Activated T-helper 2 cell treated with anti-CD3 and anti-CD28 coated beads, Interferon-gamma antibody, Interleukin-2, Interleukin-4, amounts not matched to agents 10 μg/mL and 5 μg/mL and 100 μg/mL, durations not matched to agents 14 hours and 24 hours and 36 hours (primary cell): ENCODE results near the gene CD247. TPM values are rescaled to one million over a fixed set of nuclear protein-coding genes. Genes with fewer than 3 reads are reported as not detected.
A peak's percentile ranks its signal among the peaks of the same experiment; 100 is the strongest.

Experiments
- DNase-seq: peaks from one replicate; pipeline ENCODE4 v3.0.0; 2021; ENCODE audit warnings: low spot score
- H3K27ac Mint-ChIP-seq: one replicate; pipeline ENCODE4 v1.8.0; 2021; ENCODE audit warnings: mixed read lengths
- H3K27me3 Mint-ChIP-seq: one replicate; pipeline ENCODE4 v1.8.0; 2021; ENCODE audit warnings: low read depth, mixed read lengths
- H3K36me3 Mint-ChIP-seq: one replicate; pipeline ENCODE4 v1.8.0; 2021; ENCODE audit warnings: low read depth, mixed read lengths
- H3K4me1 Mint-ChIP-seq: one replicate; pipeline ENCODE4 v1.8.0; 2021; ENCODE audit warnings: low read depth, mixed read lengths
- H3K4me3 Mint-ChIP-seq: one replicate; pipeline ENCODE4 v1.8.0; 2021; ENCODE audit warnings: low read depth, mild to moderate bottlenecking, moderate library complexity, mixed read lengths
- H3K9me3 Mint-ChIP-seq: one replicate; pipeline ENCODE4 v1.8.0; 2021; ENCODE audit warnings: mixed read lengths
- intact Hi-C: fragments of 100-400 bp; cut with micrococcal nuclease; formaldehyde crosslinking; loops from one replicate; pipeline ENCODE4 v1.15.1; 2023
- total RNA-seq: library from RNA; stranded (reverse); gene quantifications from 2 replicates; pipeline ENCODE4 v1.2.3, GENCODE V29; 2022

The CD247 gene
- total RNA-seq, 1 donor from 2014 or later: 193 TPM

GRCh38 chr1:167502719-167503462, 15.4 kb downstream of the CD247 start:
- H3K4me3 Mint-ChIP-seq: no peak overlapping the region
- H3K36me3 Mint-ChIP-seq: peaks cover 83% of the 10 kb centered on the region
- DNase-seq: no peak
- H3K27me3 Mint-ChIP-seq: no peaks in the 10 kb centered on the region
- peaks cover 69% of the 10 kb centered on the region for H3K4me1 Mint-ChIP-seq
- intact Hi-C loops: loop anchor here (5.0 kb wide), 1 partner anchor 124 kb away; no protein-coding TSS in a partner anchor
- no peaks in the 10 kb centered on the region for H3K9me3 Mint-ChIP-seq
- H3K27ac Mint-ChIP-seq: peak overlapping the region; percentile 85

GRCh38 chr1:167502192-167502551, 16.2 kb downstream of the CD247 start:
- Mint-ChIP-seq H3K4me3 (peak overlapping the region; percentile 56), H3K27ac (peak overlapping the region; percentile 85), H3K27me3 (no peaks in the 10 kb centered on the region), H3K9me3 (no peaks in the 10 kb centered on the region), H3K36me3 (peaks cover 83% of the 10 kb centered on the region), H3K4me1 (peaks cover 76% of the 10 kb centered on the region)
- DNase-seq: no peak
- intact Hi-C loops: loop anchor here (5.0 kb wide), 1 partner anchor 125 kb away; no protein-coding TSS in a partner anchor

- H3K9me3 Mint-ChIP-seq: no peaks in the 10 kb centered on the region
- intact Hi-C loops: loop anchor here (5.0 kb wide), 1 partner anchor 126 kb away; no protein-coding TSS in a partner anchor
Measured at GRCh38 chr1:167501515-167502191, 16.7 kb downstream of the CD247 start.

GRCh38 chr1:167500283-167500860, 18.0 kb downstream of the CD247 start:
- Mint-ChIP-seq H3K27me3 (no peaks in the 10 kb centered on the region), H3K4me1 (peaks cover 88% of the 10 kb centered on the region), H3K9me3 (no peaks in the 10 kb centered on the region), H3K27ac (peak overlapping the region; percentile 96), H3K4me3 (peak overlapping the region; percentile 78), H3K36me3 (peaks cover 85% of the 10 kb centered on the region)
- DNase-seq: no peak
- intact Hi-C loops: loop anchor here (1.0 to 5.0 kb wide), 2 partner anchors 8 to 127 kb away; no protein-coding TSS in a partner anchor

More at GRCh38 chr1:167501515-167502191, 16.7 kb downstream of the CD247 start:
- peak overlapping the region; percentile 56 for H3K4me3 Mint-ChIP-seq
- H3K27ac Mint-ChIP-seq: peak overlapping the region; percentile 85
- DNase-seq: peak; percentile 20
- H3K4me1 Mint-ChIP-seq: peaks cover 80% of the 10 kb centered on the region
- H3K27me3 Mint-ChIP-seq: no peaks in the 10 kb centered on the region
- H3K36me3 Mint-ChIP-seq: peaks cover 83% of the 10 kb centered on the region

GRCh38 chr1:167499664-167500101, 18.6 kb downstream of the CD247 start:
- no peaks in the 10 kb centered on the region for H3K27me3 Mint-ChIP-seq
- H3K4me1 Mint-ChIP-seq: peaks cover 91% of the 10 kb centered on the region
- peak overlapping the region; percentile 96 for H3K27ac Mint-ChIP-seq
- peaks cover 86% of the 10 kb centered on the region for H3K36me3 Mint-ChIP-seq
- H3K4me3 Mint-ChIP-seq: peak overlapping the region; percentile 6
- intact Hi-C loops: loop anchor here (1.0 to 5.0 kb wide), 7 partner anchors 7 to 128 kb away; no protein-coding TSS in a partner anchor
- no peak for DNase-seq
- no peaks in the 10 kb centered on the region for H3K9me3 Mint-ChIP-seq

GRCh38 chr1:167499106-167499505, 19.2 kb downstream of the CD247 start:
- peaks cover 86% of the 10 kb centered on the region for H3K36me3 Mint-ChIP-seq
- H3K27ac Mint-ChIP-seq: peak overlapping the region; percentile 96
- H3K9me3 Mint-ChIP-seq: no peaks in the 10 kb centered on the region
- DNase-seq: no peak
- intact Hi-C loops: loop anchor here (1.0 to 2.0 kb wide), 5 partner anchors 16 to 52 kb away; no protein-coding TSS in a partner anchor
- no peaks in the 10 kb centered on the region for H3K27me3 Mint-ChIP-seq
- peaks cover 92% of the 10 kb centered on the region for H3K4me1 Mint-ChIP-seq
- peak overlapping the region; percentile 6 for H3K4me3 Mint-ChIP-seq

- Mint-ChIP-seq H3K9me3 (no peaks in the 10 kb centered on the region), H3K36me3 (peaks cover 79% of the 10 kb centered on the region), H3K27me3 (no peaks in the 10 kb centered on the region), H3K4me1 (peaks cover 91% of the 10 kb centered on the region), H3K27ac (peak overlapping the region; percentile 15), H3K4me3 (no peak overlapping the region)
- intact Hi-C loops: no loop called here
- no peak for DNase-seq
Measured at GRCh38 chr1:167496797-167497619, 21.3 kb downstream of the CD247 start.

- Mint-ChIP-seq H3K27ac (peak overlapping the region; percentile 91), H3K4me1 (peaks cover 88% of the 10 kb centered on the region), H3K36me3 (peaks cover 88% of the 10 kb centered on the region), H3K4me3 (peak overlapping the region; percentile 67), H3K9me3 (no peaks in the 10 kb centered on the region), H3K27me3 (no peaks in the 10 kb centered on the region)
- no peak for DNase-seq
- intact Hi-C loops: loop anchor here (5.0 kb wide), 1 partner anchor 194 kb away; no protein-coding TSS in a partner anchor
Measured at GRCh38 chr1:167493372-167493771, 25.0 kb downstream of the CD247 start.

GRCh38 chr1:167492481-167492910, 25.8 kb downstream of the CD247 start:
- H3K9me3 Mint-ChIP-seq: no peaks in the 10 kb centered on the region
- H3K4me1 Mint-ChIP-seq: peaks cover 86% of the 10 kb centered on the region
- intact Hi-C loops: loop anchor here (1.0 to 5.0 kb wide), 2 partner anchors 8 to 195 kb away; no protein-coding TSS in a partner anchor
- H3K36me3 Mint-ChIP-seq: peaks cover 88% of the 10 kb centered on the region
- H3K4me3 Mint-ChIP-seq: peak overlapping the region; percentile 72
- DNase-seq: no peak
- H3K27me3 Mint-ChIP-seq: no peaks in the 10 kb centered on the region
- peak overlapping the region; percentile 91 for H3K27ac Mint-ChIP-seq

GRCh38 chr1:167491586-167492461, 26.5 kb downstream of the CD247 start:
- DNase-seq: no peak
- intact Hi-C loops: loop anchor here (1.0 to 5.0 kb wide), 2 partner anchors 8 to 195 kb away; no protein-coding TSS in a partner anchor
- peak overlapping the region; percentile 72 for H3K4me3 Mint-ChIP-seq
- no peaks in the 10 kb centered on the region for H3K27me3 Mint-ChIP-seq
- H3K4me1 Mint-ChIP-seq: peaks cover 83% of the 10 kb centered on the region
- no peaks in the 10 kb centered on the region for H3K9me3 Mint-ChIP-seq
- H3K27ac Mint-ChIP-seq: peak overlapping the region; percentile 91
- peaks cover 88% of the 10 kb centered on the region for H3K36me3 Mint-ChIP-seq

GRCh38 chr1:167490765-167491164, 27.6 kb downstream of the CD247 start:
- peaks cover 81% of the 10 kb centered on the region for H3K4me1 Mint-ChIP-seq
- no peaks in the 10 kb centered on the region for H3K9me3 Mint-ChIP-seq
- peak overlapping the region; percentile 84 for H3K27ac Mint-ChIP-seq
- H3K27me3 Mint-ChIP-seq: no peaks in the 10 kb centered on the region
- intact Hi-C loops: loop anchor here (5.0 kb wide), 1 partner anchor 197 kb away; no protein-coding TSS in a partner anchor
- H3K4me3 Mint-ChIP-seq: no peak overlapping the region
- DNase-seq: no peak
- H3K36me3 Mint-ChIP-seq: peaks cover 85% of the 10 kb centered on the region
